Sigmoid colon (tissue), 4 donors: ENCODE results near the gene SULT1A1.
"Not testable (repeated sequence)": the region's sequence is repeated elsewhere in the genome, so short reads cannot be mapped to it uniquely, and the experiment has no call there.

Source experiments
- CTCF ChIP-seq, 4 experiments: fragments of 450-650 bp in 3 of 4; fragments of 200-600 bp in 1 of 4; IDR thresholded peaks; one replicate each; pipeline ENCODE4 v1.5.1; 2016 to 2019; ENCODE audit warnings: antibody characterized with exemption in 4 of 4, mild to moderate bottlenecking in 3 of 4, moderate library complexity in 2 of 4
- EP300 ChIP-seq, 4 donors: sonication (generic); formaldehyde crosslinking; IDR thresholded peaks; one replicate each; pipeline ENCODE4 v1.6.1; 2017; ENCODE audit warnings: antibody characterized with exemption in 4 of 4
- POLR2A ChIP-seq, 2 donors: fragments of 450-650 bp; IDR thresholded peaks; one replicate each; pipeline ENCODE4 v1.6.1; 2016; ENCODE audit warnings: antibody characterized with exemption in 2 of 2, mild to moderate bottlenecking in 2 of 2, moderate library complexity in 2 of 2
- POLR2AphosphoS5 ChIP-seq, 4 donors: sonication (generic); formaldehyde crosslinking; IDR thresholded peaks; one replicate each; pipeline ENCODE4 v1.6.1; 2017; ENCODE audit warnings: antibody characterized with exemption in 4 of 4

GRCh38 chr16:28595451-28595850, 14.4 kb downstream of the SULT1A1 start:
- not testable (repeated sequence) for TF ChIP-seq CTCF, EP300, POLR2A, POLR2AphosphoS5 (IDR thresholded peaks at IDR 0.05)
